ENCODE measurements around the gene VSTM5. TPM values are rescaled to one million over a fixed set of nuclear protein-coding genes. Genes with fewer than 3 reads are reported as not detected.

The VSTM5 gene
- total and polyA plus RNA-seq, 2 of the 8 experiments (the other 6 are each of a cell fraction or from before 2014, with no cell fraction given) = 0.22 to 0.70 TPM

DNA sequence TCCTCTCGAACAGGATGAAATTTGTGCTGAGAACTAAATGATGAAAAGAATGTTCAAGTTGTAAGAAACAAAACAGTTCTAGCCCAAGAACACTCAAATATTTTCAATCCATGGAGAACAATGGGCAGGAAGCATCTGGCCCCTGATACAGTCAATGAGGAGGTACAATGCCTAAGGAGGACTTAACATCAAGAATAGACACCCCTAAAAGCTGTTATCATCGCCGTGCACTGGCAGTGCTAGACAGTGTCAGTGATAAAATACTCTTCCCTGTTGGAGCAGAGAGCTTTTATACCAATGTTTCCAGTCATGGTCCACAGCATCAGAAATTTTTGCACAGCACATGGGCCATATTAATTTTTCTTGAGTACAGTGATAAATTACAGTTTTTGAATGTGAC lies 20.2 kb upstream of the VSTM5 start:
- Histone ChIP-seq H3K9me3 (ENCODE audit: insufficient read depth in 2 of 2, low read depth in 1 of 2, low read length in 1 of 2) (peaks cover 0 to 2% of the 10 kb centered on the region in 2 experiments; a peak in 1 of 4 replicates), H3K23ac (ENCODE audit: insufficient read length) (no peak overlapping the region), H2BK15ac (ENCODE audit: low read length) (no peak overlapping the region), H3K9ac (replicated peaks in 1 of 4; ENCODE audit: extremely low read depth in 1 of 4, low read depth in 3 of 4, low read length in 3 of 4) (no peak overlapping the region), H3K56ac (replicated peaks; ENCODE audit: insufficient read length, low read depth, low read length) (no peak overlapping the region), H3K14ac (ENCODE audit: insufficient read length) (no peak overlapping the region), H4K91ac (replicated peaks; ENCODE audit: insufficient read length, low read length) (no peak overlapping the region), H3K23me2 (ENCODE audit: low read depth, low read length) (no peaks in the 10 kb centered on the region), H3K27me3 (replicated peaks in 1 of 4; ENCODE audit: control insufficient read depth in 3 of 4, extremely low read depth in 1 of 4, insufficient read depth in 3 of 4, low read length in 3 of 4) (no peaks in the 10 kb centered on the region), H3K79me1 (ENCODE audit: low read depth, low read length) (no peaks in the 10 kb centered on the region), H2BK120ac (replicated peaks; ENCODE audit: low read depth, low read length) (no peak overlapping the region), H3K36me3 (ENCODE audit: control insufficient read depth in 2 of 4, insufficient read depth in 4 of 4, low read length in 3 of 4) (no peaks in the 10 kb centered on the region; a peak in 1 of 8 replicates), H4K8ac (ENCODE audit: extremely low read depth, insufficient read depth, low read length) (no peak overlapping the region), H4K20me1 (replicated peaks in 1 of 2; ENCODE audit: control insufficient read depth in 1 of 2, insufficient read depth in 2 of 2, low read length in 2 of 2) (no peaks in the 10 kb centered on the region), H3K4me1 (replicated peaks in 1 of 4; ENCODE audit: control insufficient read depth in 3 of 4, insufficient read depth in 4 of 4, low read length in 3 of 4) (peaks cover 0 to 2% (median 0%) of the 10 kb centered on the region in 4 experiments; a peak in 1 of 7 replicates), H3K4ac (replicated peaks; ENCODE audit: insufficient read length, low read depth, low read length) (no peak overlapping the region), H2BK5ac (ENCODE audit: low read depth, low read length) (no peak overlapping the region), H3K4me2 (ENCODE audit: insufficient read depth in 1 of 2, low read depth in 2 of 2, low read length in 2 of 2) (no peak overlapping the region), H2BK20ac (ENCODE audit: low read length) (no peak overlapping the region), H3K4me3 (ENCODE audit: extremely low read depth in 1 of 4, insufficient read depth in 2 of 4, low read depth in 3 of 4, low read length in 4 of 4) (no peak overlapping the region), H3K27ac (ENCODE audit: low read depth, low read length) (no peak overlapping the region), H2AK5ac (ENCODE audit: low read depth, low read length) (no peak overlapping the region), H3K18ac (ENCODE audit: extremely low read depth, low read length) (no peak overlapping the region), H3K79me2 (ENCODE audit: control insufficient read depth in 1 of 2, insufficient read depth in 2 of 2, low read length in 2 of 2) (no peaks in the 10 kb centered on the region), H2BK12ac (ENCODE audit: low read depth, low read length) (no peak overlapping the region), H4K5ac (ENCODE audit: insufficient read length, low read depth, low read length) (no peak overlapping the region), H2AFZ (ENCODE audit: low read length) (no peak overlapping the region)
- CTCF ChIA-PET (ENCODE audit: partially characterized antibody) = interaction anchor here (1.1 to 2.0 kb wide), 2 partner anchors 25 to 302 kb away, joined by 3 to 5 read pairs; no protein-coding TSS in a partner anchor
- FAIRE-seq (no peak), DNase-seq (ENCODE audit: low read depth in 1 of 2, low spot score in 2 of 2) (no peak)
- POLR2A ChIA-PET (ENCODE audit: partially characterized antibody) = no interaction called here
- 84% methylated on average over 3 of the region's 3 CpGs; no CpG with 5 or more reads in 1 of the 2 experiments for WGBS, 2 experiments (ENCODE audit: extremely low coverage in 1 of 2, insufficient coverage in 1 of 2, insufficient read length in 1 of 2, insufficient replicate concordance in 2 of 2, low coverage in 1 of 2, low lambda C conversion rate in 2 of 2, missing lambda C conversion rate in 1 of 2)
- no peak for TF ChIP-seq SAP30 (IDR thresholded peaks at IDR 0.05; ENCODE audit: insufficient read depth, insufficient replicate concordance, low read length)
- TF ChIP-seq NANOG (IDR thresholded peaks at IDR 0.05; ENCODE audit: insufficient read depth, low read depth, low read length, poor library complexity, severe bottlenecking) = no peak
- TF ChIP-seq RNF2 (IDR thresholded peaks at IDR 0.05; ENCODE audit: borderline replicate concordance, low read depth, low read length, missing control alignments, poor library complexity, severe bottlenecking) = no peak
- TF ChIP-seq CEBPB (IDR thresholded peaks at IDR 0.05; ENCODE audit: low read depth, low read length) = no peak
- TF ChIP-seq YY1 (IDR thresholded peaks at IDR 0.05; ENCODE audit: low read depth, low read length) = no peak
- TF ChIP-seq FOSL1 (IDR thresholded peaks at IDR 0.05; ENCODE audit: insufficient read depth, low read depth, low read length) = no peak
- no peak for TF ChIP-seq MAFK (IDR thresholded peaks at IDR 0.05; ENCODE audit: low read depth, low read length)
- no peak for TF ChIP-seq SIRT6 (IDR thresholded peaks at IDR 0.05; ENCODE audit: low read length)
- TF ChIP-seq, protein P1, sequence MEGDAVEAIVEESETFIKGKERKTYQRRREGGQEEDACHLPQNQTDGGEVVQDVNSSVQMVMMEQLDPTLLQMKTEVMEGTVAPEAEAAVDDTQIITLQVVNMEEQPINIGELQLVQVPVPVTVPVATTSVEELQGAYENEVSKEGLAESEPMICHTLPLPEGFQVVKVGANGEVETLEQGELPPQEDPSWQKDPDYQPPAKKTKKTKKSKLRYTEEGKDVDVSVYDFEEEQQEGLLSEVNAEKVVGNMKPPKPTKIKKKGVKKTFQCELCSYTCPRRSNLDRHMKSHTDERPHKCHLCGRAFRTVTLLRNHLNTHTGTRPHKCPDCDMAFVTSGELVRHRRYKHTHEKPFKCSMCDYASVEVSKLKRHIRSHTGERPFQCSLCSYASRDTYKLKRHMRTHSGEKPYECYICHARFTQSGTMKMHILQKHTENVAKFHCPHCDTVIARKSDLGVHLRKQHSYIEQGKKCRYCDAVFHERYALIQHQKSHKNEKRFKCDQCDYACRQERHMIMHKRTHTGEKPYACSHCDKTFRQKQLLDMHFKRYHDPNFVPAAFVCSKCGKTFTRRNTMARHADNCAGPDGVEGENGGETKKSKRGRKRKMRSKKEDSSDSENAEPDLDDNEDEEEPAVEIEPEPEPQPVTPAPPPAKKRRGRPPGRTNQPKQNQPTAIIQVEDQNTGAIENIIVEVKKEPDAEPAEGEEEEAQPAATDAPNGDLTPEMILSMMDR (IDR thresholded peaks at IDR 0.05; ENCODE audit: control extremely low read depth in 1 of 3, insufficient read depth in 1 of 3, low read depth in 1 of 3, low read length in 3 of 3) = no peak
- TF ChIP-seq PHF8 (conservative IDR thresholded peaks at IDR 0.05; ENCODE audit: low read depth, low read length) = no peak
- TF ChIP-seq NRF1 (IDR thresholded peaks at IDR 0.05; ENCODE audit: low read depth, low read length) = no peak
